VCaP (cell line): ENCODE data around the gene GMDS.

ENCODE experiments used
- H3K27ac ChIP-seq: fragments of 450-650 bp; 2 replicates; pipeline ENCODE4 v1.5.1; 2017
- TF ChIP-seq, protein P1 (sequence below): fragments of 450-650 bp; conservative IDR thresholded peaks from 2 replicates; pipeline ENCODE4 v1.5.1; 2017; ENCODE audit warnings: mild to moderate bottlenecking, moderate library complexity

Gene GMDS

DNA sequence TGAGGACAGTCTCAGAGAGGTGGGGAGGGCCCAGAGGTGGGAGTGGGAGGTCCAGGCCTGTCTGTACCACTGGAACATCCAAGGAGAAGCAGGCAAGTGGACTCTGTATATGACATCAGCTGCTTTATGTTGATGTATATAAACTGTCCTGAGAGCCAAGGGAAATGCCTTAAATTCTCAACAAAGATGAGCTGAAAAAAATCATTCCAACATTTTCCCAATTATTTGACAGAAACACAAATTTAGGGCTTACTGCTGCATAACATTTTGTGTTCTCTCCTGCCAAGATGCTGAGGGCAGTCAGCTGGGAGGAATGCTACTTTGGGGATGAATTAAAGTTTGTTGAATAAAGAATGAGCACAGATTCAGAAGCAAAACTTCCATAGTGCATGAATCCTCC is 582.9 kb downstream of the GMDS start:
- TF ChIP-seq, protein P1, sequence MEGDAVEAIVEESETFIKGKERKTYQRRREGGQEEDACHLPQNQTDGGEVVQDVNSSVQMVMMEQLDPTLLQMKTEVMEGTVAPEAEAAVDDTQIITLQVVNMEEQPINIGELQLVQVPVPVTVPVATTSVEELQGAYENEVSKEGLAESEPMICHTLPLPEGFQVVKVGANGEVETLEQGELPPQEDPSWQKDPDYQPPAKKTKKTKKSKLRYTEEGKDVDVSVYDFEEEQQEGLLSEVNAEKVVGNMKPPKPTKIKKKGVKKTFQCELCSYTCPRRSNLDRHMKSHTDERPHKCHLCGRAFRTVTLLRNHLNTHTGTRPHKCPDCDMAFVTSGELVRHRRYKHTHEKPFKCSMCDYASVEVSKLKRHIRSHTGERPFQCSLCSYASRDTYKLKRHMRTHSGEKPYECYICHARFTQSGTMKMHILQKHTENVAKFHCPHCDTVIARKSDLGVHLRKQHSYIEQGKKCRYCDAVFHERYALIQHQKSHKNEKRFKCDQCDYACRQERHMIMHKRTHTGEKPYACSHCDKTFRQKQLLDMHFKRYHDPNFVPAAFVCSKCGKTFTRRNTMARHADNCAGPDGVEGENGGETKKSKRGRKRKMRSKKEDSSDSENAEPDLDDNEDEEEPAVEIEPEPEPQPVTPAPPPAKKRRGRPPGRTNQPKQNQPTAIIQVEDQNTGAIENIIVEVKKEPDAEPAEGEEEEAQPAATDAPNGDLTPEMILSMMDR = no peak
- no peak overlapping the region for H3K27ac ChIP-seq

GRCh38 chr6:1659816-1660215 is 585.6 kb downstream of the GMDS start:
- TF ChIP-seq, protein P1 = no peak
- H3K27ac ChIP-seq = no peak overlapping the region

GRCh38 chr6:1658212-1659005 is 587.0 kb downstream of the GMDS start:
- TF ChIP-seq, protein P1 = no peak
- H3K27ac ChIP-seq = no peak overlapping the region

- TF ChIP-seq, protein P1 = no peak
- no peak overlapping the region for H3K27ac ChIP-seq
Measured at GRCh38 chr6:1657771-1658165, 587.6 kb downstream of the GMDS start.

- no peak overlapping the region for H3K27ac ChIP-seq
- TF ChIP-seq, protein P1 = no peak
Measured at GRCh38 chr6:1657116-1657770, 588.2 kb downstream of the GMDS start.

DNA sequence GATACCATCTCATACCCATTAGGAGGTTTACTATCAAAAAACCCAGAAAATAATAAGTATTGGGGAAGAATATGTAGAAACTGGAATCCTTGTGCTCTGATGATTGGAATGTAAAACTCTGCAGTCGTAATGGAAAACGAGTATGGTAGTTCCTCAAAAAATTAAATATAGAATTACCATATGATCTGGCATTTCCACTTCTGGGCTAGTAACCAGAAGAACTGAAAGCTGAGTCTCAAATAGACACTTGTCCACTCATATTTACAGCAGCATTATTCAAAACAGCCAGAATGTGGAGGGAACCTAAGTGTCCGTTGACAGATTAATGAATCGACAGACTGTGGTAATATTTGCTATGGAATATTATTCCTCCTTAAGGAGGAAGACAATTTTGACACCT is 591.4 kb downstream of the GMDS start:
- TF ChIP-seq, protein P1 = no peak
- H3K27ac ChIP-seq = no peak overlapping the region

GRCh38 chr6:1652842-1653241 is 592.6 kb downstream of the GMDS start:
- TF ChIP-seq, protein P1 = no peak
- no peak overlapping the region for H3K27ac ChIP-seq
